Activated naive CD4-positive, alpha-beta T cell treated with anti-CD3 and anti-CD28 coated beads for 36 hours (primary cell): ENCODE measurements around the gene XRCC4. TPM values are rescaled to one million over a fixed set of nuclear protein-coding genes. Genes with fewer than 3 reads are reported as not detected.

Source experiments
- CTCF ChIA-PET: fragments of 350-600 bp; sonication (Branson Sonifier 250); formaldehyde crosslinking; loops from one replicate; lab custom pipeline; 2021; ENCODE audit warnings: antibody characterized with exemption; lab: Charles Lee
- DNase-seq: peaks from one replicate; pipeline ENCODE4 v3.0.0-alpha.2; 2020
- H3K27ac Mint-ChIP-seq: one replicate; pipeline ENCODE4 v1.8.0; 2021; ENCODE audit warnings: mild to moderate bottlenecking, mixed read lengths
- H3K27me3 Mint-ChIP-seq: one replicate; pipeline ENCODE4 v1.8.0; 2021; ENCODE audit warnings: low read depth, mixed read lengths
- H3K36me3 Mint-ChIP-seq: one replicate; pipeline ENCODE4 v1.8.0; 2021; ENCODE audit warnings: low read depth, mixed read lengths
- H3K4me1 Mint-ChIP-seq: one replicate; pipeline ENCODE4 v1.8.0; 2021; ENCODE audit warnings: low read depth, mixed read lengths
- H3K4me3 Mint-ChIP-seq: one replicate; pipeline ENCODE4 v1.8.0; 2021; ENCODE audit warnings: mild to moderate bottlenecking, moderate library complexity, mixed read lengths
- H3K9me3 Mint-ChIP-seq: one replicate; pipeline ENCODE4 v1.8.0; 2021; ENCODE audit warnings: mixed read lengths
- intact Hi-C: fragments of 100-400 bp; cut with micrococcal nuclease; formaldehyde crosslinking; loops from one replicate; pipeline ENCODE4 v1.15.1; 2023
- total RNA-seq, 2 experiments: library from RNA; stranded (reverse); gene quantifications; one replicate each; pipeline ENCODE4 v1.2.3, GENCODE V29; 2021

XRCC4 gene
- total RNA-seq, 2 experiments from 2014 or later, result 12.1 to 12.8 TPM

- Mint-ChIP-seq H3K4me3 (no peak overlapping the region), H3K9me3 (no peaks in the 10 kb centered on the region), H3K27me3 (no peaks in the 10 kb centered on the region), H3K27ac (no peak overlapping the region), H3K36me3 (peaks cover 3% of the 10 kb centered on the region), H3K4me1 (peaks cover 2% of the 10 kb centered on the region)
- no peak for DNase-seq
- intact Hi-C loops, result no loop called here
- CTCF ChIA-PET, result no interaction called here
Observed at GRCh38 chr5:83101514-83101913, 24.2 kb downstream of the XRCC4 start.

- peaks cover 8% of the 10 kb centered on the region for H3K36me3 Mint-ChIP-seq
- H3K9me3 Mint-ChIP-seq, result no peaks in the 10 kb centered on the region
- H3K4me3 Mint-ChIP-seq, result no peak overlapping the region
- no peak for DNase-seq
- H3K27ac Mint-ChIP-seq, result no peak overlapping the region
- no peaks in the 10 kb centered on the region for H3K27me3 Mint-ChIP-seq
- peaks cover 2% of the 10 kb centered on the region for H3K4me1 Mint-ChIP-seq
- intact Hi-C loops, result no loop called here
- CTCF ChIA-PET, result no interaction called here
Observed at GRCh38 chr5:83102364-83102980, 25.1 kb downstream of the XRCC4 start.

- no peak for DNase-seq
- no peak overlapping the region for H3K4me3 Mint-ChIP-seq
- H3K9me3 Mint-ChIP-seq, result no peaks in the 10 kb centered on the region
- intact Hi-C loops, result no loop called here
- no peak overlapping the region for H3K27ac Mint-ChIP-seq
- H3K27me3 Mint-ChIP-seq, result no peaks in the 10 kb centered on the region
- CTCF ChIA-PET, result no interaction called here
- peaks cover 2% of the 10 kb centered on the region for H3K4me1 Mint-ChIP-seq
- H3K36me3 Mint-ChIP-seq, result peaks cover 8% of the 10 kb centered on the region
Observed at GRCh38 chr5:83104021-83104420, 26.7 kb downstream of the XRCC4 start.

- CTCF ChIA-PET, result no interaction called here
- intact Hi-C loops, result no loop called here
- Mint-ChIP-seq H3K9me3 (peaks cover 3% of the 10 kb centered on the region), H3K4me1 (no peaks in the 10 kb centered on the region), H3K27me3 (no peaks in the 10 kb centered on the region), H3K36me3 (peaks cover 20% of the 10 kb centered on the region), H3K27ac (no peak overlapping the region), H3K4me3 (no peak overlapping the region)
- no peak for DNase-seq
Observed at GRCh38 chr5:83107692-83108420, 30.5 kb downstream of the XRCC4 start.

- CTCF ChIA-PET, result no interaction called here
- Mint-ChIP-seq H3K4me3 (no peak overlapping the region), H3K27me3 (no peaks in the 10 kb centered on the region), H3K36me3 (peaks cover 31% of the 10 kb centered on the region), H3K9me3 (peaks cover 10% of the 10 kb centered on the region), H3K27ac (no peak overlapping the region), H3K4me1 (no peaks in the 10 kb centered on the region)
- DNase-seq, result no peak
- intact Hi-C loops, result no loop called here
Observed at GRCh38 chr5:83109380-83109779, 32.0 kb downstream of the XRCC4 start.

GRCh38 chr5:83115816-83116215, 38.5 kb downstream of the XRCC4 start:
- H3K36me3 Mint-ChIP-seq, result peaks cover 38% of the 10 kb centered on the region
- no peak overlapping the region for H3K27ac Mint-ChIP-seq
- H3K27me3 Mint-ChIP-seq, result no peaks in the 10 kb centered on the region
- intact Hi-C loops, result no loop called here
- no peak overlapping the region for H3K4me3 Mint-ChIP-seq
- no peaks in the 10 kb centered on the region for H3K4me1 Mint-ChIP-seq
- no peak for DNase-seq
- CTCF ChIA-PET, result no interaction called here
- H3K9me3 Mint-ChIP-seq, result peaks cover 21% of the 10 kb centered on the region

- intact Hi-C loops, result no loop called here
- Mint-ChIP-seq H3K4me3 (no peak overlapping the region), H3K27me3 (no peaks in the 10 kb centered on the region), H3K4me1 (no peaks in the 10 kb centered on the region), H3K36me3 (peaks cover 24% of the 10 kb centered on the region), H3K27ac (no peak overlapping the region), H3K9me3 (peaks cover 13% of the 10 kb centered on the region)
- CTCF ChIA-PET, result no interaction called here
- DNase-seq, result no peak
Observed at GRCh38 chr5:83118471-83118870, 41.1 kb downstream of the XRCC4 start.

GRCh38 chr5:83118976-83119375, 41.6 kb downstream of the XRCC4 start:
- CTCF ChIA-PET, result no interaction called here
- no peak for DNase-seq
- Mint-ChIP-seq H3K27me3 (no peaks in the 10 kb centered on the region), H3K27ac (no peak overlapping the region), H3K4me1 (no peaks in the 10 kb centered on the region), H3K9me3 (peaks cover 10% of the 10 kb centered on the region), H3K36me3 (peaks cover 22% of the 10 kb centered on the region), H3K4me3 (no peak overlapping the region)
- intact Hi-C loops, result no loop called here

- Mint-ChIP-seq H3K4me1 (no peaks in the 10 kb centered on the region), H3K36me3 (peaks cover 13% of the 10 kb centered on the region), H3K27ac (no peak overlapping the region), H3K4me3 (no peak overlapping the region), H3K9me3 (peaks cover 10% of the 10 kb centered on the region), H3K27me3 (no peaks in the 10 kb centered on the region)
- no peak for DNase-seq
- CTCF ChIA-PET, result no interaction called here
- intact Hi-C loops, result no loop called here
Observed at GRCh38 chr5:83124593-83124992, 47.2 kb downstream of the XRCC4 start.

GRCh38 chr5:83125560-83125959, 48.2 kb downstream of the XRCC4 start:
- Mint-ChIP-seq H3K36me3 (peaks cover 17% of the 10 kb centered on the region), H3K4me3 (no peak overlapping the region), H3K4me1 (no peaks in the 10 kb centered on the region), H3K9me3 (peaks cover 10% of the 10 kb centered on the region), H3K27me3 (no peaks in the 10 kb centered on the region), H3K27ac (no peak overlapping the region)
- no peak for DNase-seq
- intact Hi-C loops, result no loop called here
- CTCF ChIA-PET, result no interaction called here

- Mint-ChIP-seq H3K27me3 (no peaks in the 10 kb centered on the region), H3K27ac (no peak overlapping the region), H3K4me1 (no peaks in the 10 kb centered on the region), H3K4me3 (no peak overlapping the region), H3K9me3 (peaks cover 17% of the 10 kb centered on the region), H3K36me3 (peaks cover 22% of the 10 kb centered on the region)
- CTCF ChIA-PET, result no interaction called here
- intact Hi-C loops, result no loop called here
- DNase-seq, result no peak
Observed at GRCh38 chr5:83126501-83126900, 49.2 kb downstream of the XRCC4 start.

GRCh38 chr5:83133797-83134196, 56.5 kb downstream of the XRCC4 start:
- Mint-ChIP-seq H3K4me3 (no peak overlapping the region), H3K27ac (no peak overlapping the region), H3K9me3 (peaks cover 30% of the 10 kb centered on the region), H3K36me3 (peaks cover 41% of the 10 kb centered on the region), H3K27me3 (no peaks in the 10 kb centered on the region), H3K4me1 (no peaks in the 10 kb centered on the region)
- intact Hi-C loops, result no loop called here
- CTCF ChIA-PET, result no interaction called here
- no peak for DNase-seq

- Mint-ChIP-seq H3K4me1 (peaks cover 2% of the 10 kb centered on the region), H3K36me3 (peaks cover 12% of the 10 kb centered on the region), H3K27me3 (no peaks in the 10 kb centered on the region), H3K4me3 (no peak overlapping the region), H3K27ac (no peak overlapping the region), H3K9me3 (no peaks in the 10 kb centered on the region)
- intact Hi-C loops, result no loop called here
- no peak for DNase-seq
- CTCF ChIA-PET, result no interaction called here
Observed at GRCh38 chr5:83142526-83142925, 65.2 kb downstream of the XRCC4 start.
